Dermis blood vessel endothelial cell (primary cell): ENCODE data around the gene MAP3K7. TPM values are rescaled to one million over a fixed set of nuclear protein-coding genes. Genes with fewer than 3 reads are reported as not detected.

ENCODE experiments used
- DNase-seq: peaks from one replicate; pipeline ENCODE4 v3.0.0; 2010
- total RNA-seq: library from RNA; depleted of rRNA; stranded (reverse); fragments of >200 nt; gene quantifications from 2 replicates; pipeline ENCODE4 v1.2.3, GENCODE V29; 2014

The MAP3K7 gene
- total RNA-seq, result 20.8 and 30.0 TPM in 2 replicates

- peak; percentile 97 for DNase-seq
Measured at GRCh38 chr6:90586836-90587638, at the start of gene MAP3K7. TSS of gene MAP3K7 (minus strand) at chr6:90587072. CDS start at chr6:90586883, 189 bp downstream.

- DNase-seq, result no peak
Measured at GRCh38 chr6:90631046-90631445, 44.2 kb upstream of the MAP3K7 start.

DNA sequence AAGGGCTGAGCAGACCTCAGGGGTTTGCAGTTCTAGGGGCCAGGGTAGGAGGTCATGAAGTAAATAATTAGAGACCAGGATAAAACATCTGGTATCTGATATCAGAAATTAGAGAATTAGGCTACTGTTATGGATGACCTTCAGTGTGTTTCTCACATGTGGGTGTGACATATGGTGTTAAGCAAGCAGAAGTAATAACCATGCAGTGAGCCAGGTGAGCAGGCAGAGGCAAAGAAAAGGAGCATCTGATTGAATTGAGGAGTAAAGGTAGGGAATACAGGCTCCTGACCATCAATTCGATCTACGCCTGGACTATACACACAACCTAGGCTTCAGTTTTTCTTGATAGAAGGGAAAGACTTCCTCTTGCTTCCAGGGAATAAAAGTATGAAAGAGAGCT, 34.7 kb upstream of the MAP3K7 start:
- no peak for DNase-seq

- DNase-seq, result no peak
Measured at GRCh38 chr6:90619221-90619620, 32.3 kb upstream of the MAP3K7 start.

DNA sequence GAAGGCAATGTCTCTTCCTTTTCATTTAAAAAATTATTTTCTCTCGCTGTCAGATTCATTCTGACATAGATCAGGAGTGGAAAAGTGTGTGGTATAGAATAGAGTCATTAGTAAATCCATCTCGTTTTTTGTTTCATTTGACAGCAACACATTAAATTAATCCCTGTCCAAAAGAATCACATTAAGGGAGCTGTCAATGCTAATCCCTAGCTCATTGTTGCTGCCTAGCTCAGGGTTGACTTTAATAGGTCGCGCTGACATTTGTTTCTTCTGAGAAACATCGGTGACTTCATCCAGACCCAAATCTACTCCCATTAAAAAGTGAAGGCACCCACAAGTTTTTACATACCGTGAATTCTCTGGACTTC, 25.4 kb upstream of the MAP3K7 start:
- no peak for DNase-seq

DNA sequence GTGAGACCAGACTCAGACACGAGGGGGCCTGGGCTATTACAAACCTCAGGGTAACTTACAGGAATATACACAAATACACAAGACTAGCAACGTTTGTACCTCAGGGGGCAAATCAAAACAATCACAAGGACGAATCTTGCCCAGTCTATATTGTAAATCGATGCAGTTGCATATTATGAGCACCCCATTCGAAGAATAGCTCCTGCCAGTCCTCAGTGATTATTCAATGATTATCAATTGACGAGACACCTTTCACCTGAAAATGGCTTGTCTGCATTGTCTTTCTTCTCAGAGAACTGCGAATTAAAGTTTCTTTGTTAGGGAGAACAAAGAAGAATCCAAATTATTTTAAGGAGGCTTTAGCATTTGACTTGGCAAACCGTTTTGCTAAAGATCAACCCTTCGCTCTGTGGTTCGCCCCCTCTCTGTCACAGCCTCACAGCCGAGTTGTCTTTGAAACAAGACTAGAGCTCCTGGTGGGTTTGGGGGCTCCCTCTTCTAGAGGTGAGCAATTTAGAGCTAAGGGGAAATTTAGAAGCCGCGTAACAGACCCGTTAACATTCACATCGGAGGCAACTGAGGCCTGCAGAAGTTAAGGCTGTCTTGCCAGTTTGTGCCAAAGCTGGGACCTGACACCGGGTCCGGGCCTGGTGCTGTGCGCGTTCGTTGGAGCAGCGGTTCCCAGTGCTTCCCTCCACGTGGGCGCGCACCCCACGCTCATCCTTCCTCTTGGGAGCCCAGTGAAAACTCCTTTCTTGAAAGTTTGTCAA, 24.9 kb upstream of the MAP3K7 start:
- no peak for DNase-seq

DNA sequence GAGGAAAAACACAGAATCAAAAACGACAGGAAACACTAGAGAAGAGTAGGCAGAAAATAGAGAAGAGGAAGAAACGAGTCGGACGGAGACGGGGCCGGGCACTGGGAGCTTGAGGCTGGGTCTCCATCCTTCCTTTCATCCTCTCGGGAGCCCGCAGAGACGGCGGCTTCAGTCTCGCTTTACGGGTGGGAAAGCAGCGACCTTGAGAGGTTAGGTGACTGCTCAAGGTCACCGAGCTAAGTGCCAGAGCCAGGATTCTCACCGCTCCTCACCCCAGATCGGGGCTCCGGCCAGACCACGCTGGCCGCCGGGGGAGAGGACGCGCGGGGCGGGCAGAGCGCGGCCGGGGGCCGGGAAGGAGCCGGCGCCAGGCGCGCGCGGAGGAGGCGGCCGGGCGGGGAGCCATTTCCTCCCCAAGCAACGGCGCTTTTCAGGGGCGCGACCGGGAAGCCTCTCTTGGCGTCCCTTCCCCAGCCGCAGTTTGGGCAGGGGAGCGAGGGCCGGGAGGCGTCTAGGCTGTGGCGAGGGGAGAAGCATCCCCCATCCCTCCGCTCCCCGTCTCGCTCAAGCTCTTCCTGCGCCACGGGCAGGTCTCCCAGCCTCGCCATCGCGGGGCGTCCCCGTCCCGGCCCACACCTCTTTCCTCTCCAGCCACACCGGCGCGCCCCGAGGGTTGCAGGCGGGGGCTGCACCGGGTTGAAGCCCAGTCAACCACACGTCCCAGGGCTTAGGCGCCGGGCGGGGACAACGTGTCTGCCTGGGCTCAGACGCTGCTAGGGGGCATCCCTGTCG, 24.1 kb upstream of the MAP3K7 start:
- peak; percentile 41 for DNase-seq

DNA sequence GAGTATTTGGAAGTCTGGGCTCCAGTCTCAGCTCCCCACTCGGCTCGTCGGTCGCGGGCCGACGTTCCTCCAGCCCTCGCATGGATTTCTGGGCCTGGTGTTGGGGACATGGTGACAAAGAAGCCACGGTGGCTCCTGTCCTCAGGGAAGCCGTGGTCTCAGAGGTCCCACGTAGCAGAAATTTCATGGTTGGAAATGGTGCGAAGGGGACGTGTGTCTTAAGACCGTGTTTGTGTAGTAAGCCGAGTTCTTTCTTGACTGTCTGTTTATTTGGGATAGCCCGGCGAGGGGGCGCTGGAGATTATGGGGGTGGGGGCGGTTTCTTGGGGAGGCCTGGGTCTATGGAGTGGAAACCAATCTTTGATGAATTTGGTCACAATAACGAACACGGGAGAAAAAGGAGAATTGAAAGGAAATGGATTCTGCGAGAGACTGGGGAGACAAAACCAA, 23.5 kb upstream of the MAP3K7 start:
- peak; percentile 10 for DNase-seq

GRCh38 chr6:90605749-90606340, 19.0 kb upstream of the MAP3K7 start:
- DNase-seq, result no peak

GRCh38 chr6:90604546-90604945, 17.7 kb upstream of the MAP3K7 start:
- DNase-seq, result no peak

GRCh38 chr6:90599151-90599550, 12.3 kb upstream of the MAP3K7 start:
- DNase-seq, result no peak

GRCh38 chr6:90598192-90598951, 11.5 kb upstream of the MAP3K7 start:
- DNase-seq, result no peak

DNA sequence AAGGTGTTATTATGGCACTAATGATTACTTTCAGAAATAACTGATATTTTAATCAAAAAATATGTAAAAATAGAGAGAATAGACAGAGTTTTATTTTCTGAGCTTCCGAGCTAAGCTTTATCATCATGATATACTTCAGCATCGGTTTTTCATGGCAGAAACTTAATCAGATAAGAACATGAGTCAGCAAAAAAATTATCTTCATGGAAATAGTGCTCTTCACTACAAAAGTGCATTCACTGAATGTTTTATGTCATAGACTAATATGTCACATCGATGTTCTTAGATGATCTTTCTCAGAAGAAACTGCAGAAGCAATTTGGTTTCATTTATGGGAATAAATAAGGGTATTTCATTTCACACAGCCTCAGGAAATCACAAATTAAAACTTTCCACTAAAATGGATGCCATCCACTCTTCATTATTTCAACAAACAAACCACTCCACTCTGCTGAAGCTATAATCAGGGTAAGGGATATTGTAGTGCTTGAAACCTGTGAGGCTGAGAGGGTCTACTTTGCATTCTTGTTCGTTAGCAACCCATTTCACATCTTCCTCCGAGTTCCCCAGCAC, 10.2 kb upstream of the MAP3K7 start:
- no peak for DNase-seq

DNA sequence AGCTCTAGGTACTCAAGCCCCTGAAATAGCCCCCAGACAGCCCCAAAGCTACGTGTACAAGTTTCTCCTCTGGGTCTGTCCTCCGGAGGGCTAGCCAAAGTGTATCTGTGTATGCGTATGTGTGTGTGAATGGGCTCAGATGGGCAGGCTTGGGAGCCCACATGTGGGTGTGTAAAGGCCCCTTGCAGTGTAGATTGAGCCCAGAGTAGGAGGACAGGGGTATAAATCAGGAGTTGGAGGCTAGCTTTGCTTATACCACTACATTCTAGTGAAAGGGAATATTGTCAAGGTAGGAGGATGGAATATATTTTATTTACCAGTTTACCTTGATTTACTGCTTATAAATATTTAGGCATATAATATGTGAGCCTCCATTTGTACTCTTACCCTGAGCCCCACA, 9.0 kb upstream of the MAP3K7 start:
- no peak for DNase-seq

- peak; percentile 30 for DNase-seq
Measured at GRCh38 chr6:90586546-90586835, 381 bp downstream of the MAP3K7 start.

- DNase-seq, result no peak
Measured at GRCh38 chr6:90584636-90585255, 2.1 kb downstream of the MAP3K7 start.

- no peak for DNase-seq
Measured at GRCh38 chr6:90583836-90584481, 2.9 kb downstream of the MAP3K7 start.

- no peak for DNase-seq
Measured at GRCh38 chr6:90583179-90583835, 3.6 kb downstream of the MAP3K7 start.

- no peak for DNase-seq
Measured at GRCh38 chr6:90581146-90581545, 5.7 kb downstream of the MAP3K7 start.

DNA sequence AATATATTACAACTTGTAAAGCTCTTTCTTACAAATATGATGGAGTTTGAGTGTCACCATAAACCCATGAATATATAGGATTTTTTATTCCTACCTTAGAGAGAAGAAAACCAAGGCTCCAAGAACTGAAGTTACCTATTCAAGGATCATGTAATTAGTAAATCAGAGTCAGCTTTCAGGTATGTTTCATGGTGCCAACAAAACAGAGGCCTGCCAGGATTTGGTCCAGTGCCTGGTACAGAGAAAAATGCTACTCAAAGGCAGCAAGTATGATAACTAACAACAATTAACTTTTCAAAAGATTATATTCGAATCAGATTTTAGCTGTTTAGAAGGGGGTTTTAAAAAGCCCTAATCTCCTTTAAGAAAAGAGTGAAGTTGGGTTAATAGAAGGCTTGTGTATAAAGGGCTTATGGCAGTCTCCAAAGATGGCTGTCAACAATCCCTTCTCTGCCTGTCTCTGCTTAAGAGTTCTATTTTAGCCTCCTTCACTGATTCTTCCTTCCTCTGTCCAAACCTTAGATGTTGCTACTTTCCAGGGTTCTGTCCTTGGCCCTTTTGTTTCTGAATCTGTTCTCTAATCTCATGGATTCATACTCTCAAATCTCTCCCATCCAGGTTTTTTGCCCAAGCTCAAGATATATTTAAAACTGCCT, 7.8 kb downstream of the MAP3K7 start:
- DNase-seq, result no peak
